Epithelial cell of esophagus (primary cell): Measurements from ENCODE around the gene ANAPC4.

Experiments
- DNase-seq: peaks from one replicate; pipeline ENCODE4 v3.0.0; 2010; ENCODE audit warnings: low read depth
- H3K4me3 ChIP-seq: 2 replicates; pipeline ENCODE4 v1.5.1; 2011; ENCODE audit warnings: mild to moderate bottlenecking, low read length, control low read depth
- TF ChIP-seq, protein P1 (sequence below): IDR thresholded peaks from 2 replicates; pipeline ENCODE4 v1.5.1; 2011; ENCODE audit warnings: low read depth, mild to moderate bottlenecking, low read length, control low read depth, inconsistent platforms; ENCODE audit not compliant: insufficient read depth; ENCODE audit errors: missing control alignments

The ANAPC4 gene

DNA sequence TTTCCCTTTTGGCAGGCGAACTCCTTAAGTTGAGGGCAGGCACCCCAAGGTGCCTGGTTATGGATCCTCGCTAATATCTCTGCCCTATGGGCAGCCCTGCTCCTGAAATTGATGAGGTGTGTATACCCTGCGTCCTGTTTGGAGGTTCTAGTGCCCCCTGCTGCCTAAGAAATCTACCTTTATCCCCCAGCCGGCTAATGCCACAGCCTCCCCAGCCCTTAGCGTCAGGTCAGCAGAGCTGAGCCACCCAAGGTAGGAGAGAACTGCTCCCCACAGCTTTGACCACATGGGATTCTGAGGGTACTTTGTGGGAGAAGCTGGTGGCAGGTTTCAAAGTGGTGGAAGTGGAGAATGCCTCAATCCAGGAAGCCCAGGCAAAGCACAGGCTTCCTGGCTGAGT, 50.8 kb downstream of the ANAPC4 start:
- TF ChIP-seq, protein P1, sequence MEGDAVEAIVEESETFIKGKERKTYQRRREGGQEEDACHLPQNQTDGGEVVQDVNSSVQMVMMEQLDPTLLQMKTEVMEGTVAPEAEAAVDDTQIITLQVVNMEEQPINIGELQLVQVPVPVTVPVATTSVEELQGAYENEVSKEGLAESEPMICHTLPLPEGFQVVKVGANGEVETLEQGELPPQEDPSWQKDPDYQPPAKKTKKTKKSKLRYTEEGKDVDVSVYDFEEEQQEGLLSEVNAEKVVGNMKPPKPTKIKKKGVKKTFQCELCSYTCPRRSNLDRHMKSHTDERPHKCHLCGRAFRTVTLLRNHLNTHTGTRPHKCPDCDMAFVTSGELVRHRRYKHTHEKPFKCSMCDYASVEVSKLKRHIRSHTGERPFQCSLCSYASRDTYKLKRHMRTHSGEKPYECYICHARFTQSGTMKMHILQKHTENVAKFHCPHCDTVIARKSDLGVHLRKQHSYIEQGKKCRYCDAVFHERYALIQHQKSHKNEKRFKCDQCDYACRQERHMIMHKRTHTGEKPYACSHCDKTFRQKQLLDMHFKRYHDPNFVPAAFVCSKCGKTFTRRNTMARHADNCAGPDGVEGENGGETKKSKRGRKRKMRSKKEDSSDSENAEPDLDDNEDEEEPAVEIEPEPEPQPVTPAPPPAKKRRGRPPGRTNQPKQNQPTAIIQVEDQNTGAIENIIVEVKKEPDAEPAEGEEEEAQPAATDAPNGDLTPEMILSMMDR = no peak
- no peak for DNase-seq
- no peak overlapping the region for H3K4me3 ChIP-seq

DNA sequence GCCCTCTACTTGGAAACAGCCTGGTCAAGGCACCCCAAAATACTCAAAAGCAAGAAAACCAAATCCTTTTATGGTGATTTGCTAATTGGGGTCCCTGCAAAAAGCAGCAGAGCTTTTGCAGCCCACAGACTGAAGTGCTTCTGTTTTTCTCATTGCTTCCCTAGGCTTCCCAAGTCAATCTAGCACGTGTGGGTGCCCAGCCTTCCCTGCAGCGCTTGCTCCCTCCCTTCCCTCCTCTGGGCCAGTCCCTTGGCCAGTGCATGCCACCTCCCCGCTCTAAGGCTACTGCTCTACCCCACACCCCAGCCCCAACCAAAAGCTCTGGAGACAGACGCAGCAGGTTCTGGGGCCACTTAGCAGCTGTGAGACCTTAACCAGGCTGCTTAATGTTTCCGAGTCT, 53.6 kb downstream of the ANAPC4 start:
- DNase-seq = no peak
- TF ChIP-seq, protein P1 = no peak

DNA sequence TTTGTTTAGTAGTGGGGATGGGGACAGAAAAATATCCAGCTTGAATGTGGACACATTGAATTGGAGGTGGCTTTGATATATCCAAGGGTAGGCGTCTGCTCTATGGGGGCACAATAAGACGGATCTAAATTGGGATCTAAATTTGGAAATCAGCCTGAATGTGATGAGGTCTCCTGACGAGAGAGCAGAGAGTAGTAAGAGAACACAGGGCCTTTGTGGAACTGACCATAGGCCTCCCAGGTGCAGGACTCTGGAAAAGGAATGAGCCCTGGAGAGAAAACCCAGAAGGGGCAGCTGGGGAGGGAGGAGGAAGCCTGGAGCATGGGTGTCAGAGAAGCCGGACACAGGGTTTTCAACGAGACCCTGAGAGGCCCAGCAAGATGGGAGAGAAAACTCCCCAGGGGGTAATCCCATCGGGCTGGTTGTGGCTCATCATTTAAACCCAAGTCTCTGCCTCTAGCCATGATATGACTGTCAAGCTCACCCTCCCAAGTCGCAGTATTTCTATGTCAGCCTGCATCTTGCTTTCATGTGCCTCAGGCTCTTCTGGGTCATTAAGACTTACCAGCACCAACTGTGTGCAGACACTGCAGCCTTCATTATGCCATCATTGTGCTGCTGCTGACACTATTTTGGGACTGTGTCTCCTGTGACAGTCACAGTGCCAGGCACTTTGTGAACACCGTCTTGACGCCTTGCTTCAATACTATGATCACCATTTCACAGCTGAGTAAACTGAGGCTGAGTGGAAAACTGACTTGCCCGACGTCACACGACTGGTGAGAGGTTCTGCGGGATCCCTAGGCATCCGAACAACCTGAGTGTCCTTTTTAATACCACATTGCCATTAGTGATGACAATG, 57.1 kb downstream of the ANAPC4 start:
- TF ChIP-seq, protein P1 = no peak
- no peak for DNase-seq
- no peak overlapping the region for H3K4me3 ChIP-seq

More for the DNA sequence above, 53.6 kb downstream of the ANAPC4 start:
- no peak overlapping the region for H3K4me3 ChIP-seq

DNA sequence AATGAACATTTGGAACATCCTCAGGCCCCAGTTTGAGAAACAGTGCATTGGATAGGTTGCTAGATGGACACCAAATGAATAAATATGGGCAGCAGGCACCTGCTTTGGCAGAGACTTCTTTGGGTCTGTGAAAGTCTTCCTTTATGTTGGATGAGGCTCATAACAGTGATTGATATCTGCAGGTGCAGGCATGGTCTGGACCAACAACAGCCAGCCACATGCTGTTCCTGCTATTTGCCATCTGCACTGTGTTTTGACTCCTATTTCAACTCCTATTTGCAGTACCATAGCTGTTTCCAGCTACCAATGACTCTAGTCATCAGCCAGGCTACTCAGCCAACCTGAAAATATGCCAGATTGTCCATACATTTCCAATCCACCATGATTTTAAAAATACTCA, 60.9 kb downstream of the ANAPC4 start:
- TF ChIP-seq, protein P1 = no peak
- H3K4me3 ChIP-seq = no peak overlapping the region
- DNase-seq = no peak

DNA sequence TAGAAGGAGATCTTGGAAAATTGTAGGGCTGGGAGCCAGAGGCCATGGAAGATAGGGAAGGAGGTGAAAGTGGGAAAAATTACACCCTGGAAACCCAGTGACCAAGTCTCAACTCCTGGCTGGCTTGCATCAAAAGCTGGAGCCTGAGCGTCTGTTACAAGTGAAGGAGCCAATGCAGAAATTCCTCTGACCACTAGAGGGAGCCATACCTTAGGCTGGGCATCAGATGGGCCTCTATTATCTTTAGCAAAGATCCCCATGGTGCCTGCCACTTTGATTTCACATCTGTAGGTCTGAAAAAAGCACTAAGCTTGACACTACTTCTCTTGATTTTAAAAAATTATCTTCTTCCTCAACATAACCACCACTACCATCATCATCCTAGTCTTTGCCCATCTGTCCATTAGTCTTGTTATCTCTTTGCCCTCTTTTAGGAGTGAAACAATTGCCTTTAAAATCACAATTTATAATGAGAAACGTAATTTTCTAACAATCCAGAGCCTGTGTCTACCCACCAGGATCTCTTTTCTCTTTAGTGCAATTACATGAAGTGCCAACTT, 62.9 kb downstream of the ANAPC4 start:
- DNase-seq = peak; percentile 77
- H3K4me3 ChIP-seq = no peak overlapping the region
- TF ChIP-seq, protein P1 = peak; percentile 97

DNA sequence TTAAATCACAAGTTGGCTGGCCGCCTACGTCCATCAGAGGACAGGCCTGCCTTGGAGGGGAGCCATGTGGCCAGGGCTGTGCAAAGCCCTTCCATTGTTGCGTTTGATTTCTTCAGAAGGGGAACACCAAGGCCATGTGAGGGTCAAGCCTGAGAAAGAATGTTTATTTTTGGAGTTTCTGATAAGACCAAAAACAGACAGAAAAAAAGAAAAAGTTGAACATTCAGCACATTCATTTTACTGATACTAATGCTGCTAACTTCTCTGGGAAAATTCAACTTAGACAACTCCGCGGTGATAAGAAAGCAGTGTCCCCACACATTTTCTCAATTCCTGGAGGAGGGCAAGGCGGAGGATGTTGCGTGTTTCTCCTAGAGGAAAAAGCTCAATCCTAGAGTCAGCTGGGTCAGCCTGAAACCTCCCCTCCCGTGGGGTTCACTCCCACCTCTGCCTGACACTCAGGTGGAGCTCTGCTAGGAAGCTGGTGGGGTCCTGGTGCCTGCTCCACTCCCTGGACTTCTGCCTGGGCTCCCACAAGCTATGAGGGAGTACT, 63.5 kb downstream of the ANAPC4 start:
- DNase-seq = no peak
- H3K4me3 ChIP-seq = no peak overlapping the region
- TF ChIP-seq, protein P1 = no peak
